HL-60 (cell line): Measurements from ENCODE around the gene KCNJ6.

Experiments
- DNase-seq, 2 experiments: peaks; one replicate each; pipeline ENCODE4 v3.0.0-alpha.2; 2010 to 2020; ENCODE audit warnings: low read depth in 1 of 2, low spot score in 1 of 2
- H3K27ac ChIP-seq: fragments of 250-450 bp; sonication (Bioruptor Pico); replicated peaks from 2 replicates; pipeline ENCODE4 v1.5.1; 2020; ENCODE audit warnings: mild to moderate bottlenecking, moderate library complexity
- H3K27me3 ChIP-seq: fragments of 250-450 bp; sonication (Bioruptor Pico); 2 replicates; pipeline ENCODE4 v1.5.1; 2021; ENCODE audit warnings: mild to moderate bottlenecking, moderate library complexity; ENCODE audit not compliant: insufficient read depth, poor library complexity, severe bottlenecking
- H3K4me3 ChIP-seq: replicated peaks from 2 replicates; pipeline ENCODE4 v1.5.1; 2011; ENCODE audit warnings: mild to moderate bottlenecking, control low read depth, low read length; ENCODE audit not compliant: insufficient read depth
- CTCF ChIP-seq: IDR thresholded peaks from one replicate; pipeline ENCODE4 v1.5.1; 2011; ENCODE audit warnings: low read length, control low read depth, inconsistent platforms; ENCODE audit not compliant: insufficient read depth
- GABPA ChIP-seq: IDR thresholded peaks from 2 replicates; pipeline ENCODE4 v1.6.1; 2012; ENCODE audit warnings: low read depth
- POLR2AphosphoS5 ChIP-seq: IDR thresholded peaks from 2 replicates; pipeline ENCODE4 v1.6.1; 2012; ENCODE audit warnings: low read depth
- REST ChIP-seq: IDR thresholded peaks from 2 replicates; pipeline ENCODE4 v1.6.1; 2012; ENCODE audit warnings: low read depth; ENCODE audit not compliant: insufficient replicate concordance
- SPI1 ChIP-seq: IDR thresholded peaks from 2 replicates; pipeline ENCODE4 v1.6.1; 2012; ENCODE audit warnings: low read depth, mild to moderate bottlenecking, borderline replicate concordance

The KCNJ6 gene

GRCh38 chr21:37587203-37587602, 329.1 kb downstream of the KCNJ6 start:
- no peaks in the 10 kb centered on the region for H3K27me3 ChIP-seq
- no peak for DNase-seq
- no peak overlapping the region for H3K27ac ChIP-seq
- no peak for TF ChIP-seq POLR2AphosphoS5
- no peak overlapping the region for H3K4me3 ChIP-seq

GRCh38 chr21:37582590-37582989, 333.7 kb downstream of the KCNJ6 start:
- H3K27me3 ChIP-seq = no peaks in the 10 kb centered on the region
- no peak for TF ChIP-seq GABPA
- TF ChIP-seq REST = no peak
- no peak for TF ChIP-seq CTCF
- no peak for TF ChIP-seq POLR2AphosphoS5
- no peak overlapping the region for H3K27ac ChIP-seq
- no peak overlapping the region for H3K4me3 ChIP-seq
- DNase-seq = no peak

GRCh38 chr21:37580666-37581065, 335.6 kb downstream of the KCNJ6 start:
- Histone ChIP-seq H3K27ac (no peak overlapping the region), H3K4me3 (no peak overlapping the region), H3K27me3 (no peaks in the 10 kb centered on the region)
- TF ChIP-seq POLR2AphosphoS5 (no peak), SPI1 (no peak), GABPA (no peak), REST (no peak), CTCF (no peak)
- no peak for DNase-seq

GRCh38 chr21:37579356-37579755, 336.9 kb downstream of the KCNJ6 start:
- no peak for TF ChIP-seq GABPA
- no peak for TF ChIP-seq REST
- TF ChIP-seq SPI1 = no peak
- no peak for TF ChIP-seq CTCF
- TF ChIP-seq POLR2AphosphoS5 = no peak
- Histone ChIP-seq H3K27me3 (no peaks in the 10 kb centered on the region), H3K4me3 (no peak overlapping the region), H3K27ac (no peak overlapping the region)
- DNase-seq = no peak
